GM19043 (cell line): Measurements from ENCODE around the gene CELA2A.
"Not testable (repeated sequence)": the region's sequence is repeated elsewhere in the genome, so short reads cannot be mapped to it uniquely, and the experiment has no call there.

Experiments
- ATAC-seq: cut with Tn5 transposase; IDR thresholded peaks from one replicate; pipeline ENCODE4 v1.9.1; 2021; ENCODE audit warnings: low read depth; ENCODE audit not compliant: unreplicated experiment

CELA2A gene

DNA sequence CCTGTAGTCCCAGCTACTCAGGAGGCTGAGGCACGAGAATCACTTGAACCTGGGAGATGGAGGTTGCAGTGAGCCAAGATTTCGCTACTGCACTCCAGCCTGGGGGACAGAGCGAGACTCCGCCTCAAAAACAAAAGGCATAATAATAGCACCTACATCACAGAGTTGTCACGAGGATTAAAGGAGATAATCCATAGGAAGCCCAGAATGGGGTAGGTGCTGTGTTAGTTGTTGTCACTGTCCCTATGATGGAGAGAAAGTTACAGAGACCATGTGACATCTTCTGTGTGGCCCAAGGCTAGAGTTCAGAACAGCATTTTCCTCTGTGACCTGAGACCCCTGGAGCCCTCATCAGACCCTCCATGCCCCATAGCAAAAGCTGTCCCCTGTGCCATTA lies 7.4 kb downstream of the CELA2A start:
- ATAC-seq: not testable (repeated sequence)

DNA sequence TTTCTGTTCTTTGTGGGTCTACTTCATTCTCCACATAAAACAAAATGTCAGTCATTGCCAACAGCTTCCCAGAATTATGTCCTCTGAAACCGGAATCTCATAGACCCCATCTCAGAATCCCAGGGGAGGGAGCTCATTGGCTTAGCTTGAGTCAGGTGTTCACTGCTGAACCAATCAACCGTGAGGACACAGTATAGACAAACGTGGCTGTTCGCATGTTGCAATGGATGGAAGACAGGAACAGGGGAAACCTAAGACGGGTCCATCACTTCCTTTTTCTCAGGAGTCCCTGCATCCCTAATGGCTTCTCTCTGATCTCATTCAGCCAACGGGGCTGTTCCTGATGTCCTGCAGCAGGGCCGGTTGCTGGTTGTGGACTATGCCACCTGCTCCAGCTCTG lies 9.1 kb downstream of the CELA2A start:
- ATAC-seq: no peak

DNA sequence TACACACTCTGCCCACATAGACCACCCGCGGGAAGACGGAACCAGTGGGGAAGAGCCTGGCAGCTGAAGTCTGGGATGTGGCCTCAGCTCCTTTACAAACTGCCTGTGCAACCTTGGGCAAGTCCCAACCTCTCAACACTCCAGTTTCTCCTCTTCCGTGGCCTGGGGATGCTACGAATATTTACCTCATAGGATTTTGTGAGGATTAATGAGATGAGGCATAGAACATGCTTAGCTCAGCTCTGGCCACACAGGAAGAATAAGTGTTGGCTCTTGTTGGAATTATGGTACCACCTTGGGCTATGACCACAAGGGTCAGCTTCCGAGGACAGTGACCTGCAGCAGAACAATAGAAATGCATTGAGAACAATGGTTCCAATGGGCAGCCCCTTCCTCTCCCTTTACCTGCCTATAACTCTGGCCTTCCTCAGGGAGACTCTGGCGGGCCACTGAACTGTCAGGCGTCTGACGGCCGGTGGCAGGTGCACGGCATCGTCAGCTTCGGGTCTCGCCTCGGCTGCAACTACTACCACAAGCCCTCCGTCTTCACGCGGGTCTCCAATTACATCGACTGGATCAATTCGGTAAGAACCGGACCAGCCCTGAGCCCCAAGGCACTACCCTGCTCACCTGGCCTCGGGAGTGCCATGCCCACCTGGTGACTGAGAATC lies 10.6 kb downstream of the CELA2A start:
- ATAC-seq: not testable (repeated sequence)

DNA sequence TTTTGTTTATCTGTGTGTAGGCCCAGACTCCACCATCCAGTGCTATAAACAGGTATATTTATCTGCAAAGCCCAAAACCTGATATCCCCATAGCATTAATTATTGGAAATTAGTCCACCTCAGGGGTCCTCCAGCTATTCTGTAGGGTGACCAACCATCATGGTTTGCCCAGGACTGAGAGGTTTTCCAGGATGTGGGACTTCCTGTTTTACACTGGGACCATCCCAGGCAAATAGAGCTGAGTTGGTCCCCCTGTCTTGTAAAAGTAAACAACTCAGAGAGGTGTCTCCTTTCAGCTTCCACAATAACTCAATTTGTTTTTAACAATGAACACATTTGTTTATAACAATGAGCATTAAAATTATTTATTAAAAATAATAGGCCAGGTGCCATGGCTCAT lies 11.6 kb downstream of the CELA2A start:
- ATAC-seq: no peak

DNA sequence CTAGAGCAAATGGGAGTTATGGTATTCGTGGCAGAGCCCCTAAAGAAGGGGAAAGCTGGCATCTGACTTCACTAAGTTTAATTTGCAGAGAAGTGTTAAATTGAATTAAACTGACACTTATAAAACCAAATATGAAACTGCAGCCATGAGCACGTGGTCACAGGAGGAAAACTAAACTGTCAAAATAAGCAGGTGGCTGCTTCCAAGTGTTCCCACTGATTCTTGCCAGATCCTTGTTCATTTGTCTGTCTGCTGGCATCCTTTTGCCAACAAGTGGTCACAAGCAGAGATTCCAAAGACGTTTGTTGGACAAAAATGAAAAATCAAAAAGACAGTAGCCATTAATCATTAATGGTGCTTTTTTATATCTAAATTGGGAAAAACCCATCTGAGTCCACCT lies 12.8 kb downstream of the CELA2A start:
- ATAC-seq: no peak

DNA sequence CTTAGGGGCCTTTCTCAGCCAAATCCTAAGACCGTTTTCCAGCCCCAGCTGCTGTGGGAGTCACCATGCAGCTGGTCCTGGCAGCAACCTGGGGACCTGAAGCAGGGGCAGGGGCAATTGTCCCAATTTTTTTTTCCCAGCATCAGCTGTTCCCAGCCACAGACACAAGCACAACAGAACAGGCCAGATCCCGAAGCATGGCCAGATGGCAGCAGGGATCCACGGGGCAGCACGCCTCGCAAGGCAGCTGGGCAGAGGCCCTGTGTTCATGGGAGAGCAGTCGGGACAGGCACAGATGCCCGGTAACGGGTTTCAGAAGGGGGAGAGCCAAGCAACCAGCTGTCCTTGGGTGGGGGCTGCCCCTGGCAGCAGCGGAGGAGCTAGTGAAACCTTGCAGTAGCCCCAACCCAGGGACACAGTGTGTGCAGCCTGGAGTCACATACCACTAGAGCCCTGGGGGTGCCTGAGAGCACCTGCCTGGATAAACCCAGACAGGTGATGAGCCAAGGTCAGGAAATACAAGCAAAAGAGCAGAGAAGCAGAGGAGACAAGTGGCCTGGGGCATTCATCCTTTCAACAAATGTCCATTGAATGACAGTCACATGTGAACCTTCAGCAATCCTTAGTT lies 13.4 kb downstream of the CELA2A start:
- ATAC-seq: not testable (repeated sequence)

DNA sequence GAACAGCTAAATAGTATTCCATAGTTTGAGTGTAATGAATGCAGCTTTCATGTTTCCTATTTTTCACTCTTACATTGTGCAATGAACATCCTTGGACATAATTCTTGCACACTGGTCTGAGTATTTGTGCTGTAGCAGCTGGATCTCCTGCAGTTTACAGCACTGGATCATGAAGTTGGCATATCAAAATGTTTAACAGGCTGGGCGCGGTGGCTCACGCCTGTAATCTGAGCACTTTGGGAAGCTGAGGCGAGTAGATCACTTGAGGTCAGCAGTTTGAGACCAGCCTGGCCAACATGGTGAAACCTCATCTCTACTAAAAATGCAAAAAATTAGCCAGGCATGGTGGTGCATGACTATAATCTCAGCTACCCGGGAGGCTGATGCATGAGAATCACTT lies 14.5 kb downstream of the CELA2A start:
- not testable (repeated sequence) for ATAC-seq

DNA sequence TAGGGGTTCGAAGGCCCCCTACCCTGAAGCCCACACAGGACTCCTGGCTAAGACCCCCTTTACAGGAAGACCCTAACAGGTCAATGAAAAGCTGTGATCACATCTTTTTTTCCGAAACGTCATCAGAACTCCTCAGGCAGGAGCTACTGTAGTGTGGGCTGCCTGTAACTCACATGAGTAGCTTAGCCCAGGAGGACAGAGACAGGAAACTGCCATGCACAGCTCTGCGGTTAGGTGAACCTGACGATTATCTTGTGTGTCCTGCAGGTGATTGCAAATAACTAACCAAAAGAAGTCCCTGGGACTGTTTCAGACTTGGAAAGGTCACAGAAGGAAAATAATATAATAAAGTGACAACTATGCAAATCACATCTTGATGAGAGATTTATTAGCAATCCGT lies 15.2 kb downstream of the CELA2A start:
- not testable (repeated sequence) for ATAC-seq

DNA sequence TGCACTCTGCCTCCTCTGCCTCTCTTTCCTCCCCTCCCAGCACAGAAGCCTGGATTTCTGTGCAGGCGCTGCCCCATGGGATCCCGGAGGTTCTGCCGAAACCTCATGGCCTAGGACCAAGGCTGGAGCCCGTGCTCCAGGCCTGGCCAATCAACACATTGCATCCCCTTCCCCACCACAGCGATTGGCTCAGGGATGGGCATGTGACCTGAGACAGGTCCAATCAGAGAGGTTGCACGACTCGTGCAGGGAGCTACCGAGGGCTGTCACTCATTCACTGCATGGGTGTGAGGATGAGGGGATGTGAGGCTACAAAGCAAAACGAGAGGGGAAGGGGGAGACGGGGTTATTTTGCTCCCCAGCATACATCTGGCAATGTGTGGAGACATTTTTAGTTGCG lies 16.1 kb downstream of the CELA2A start:
- no peak for ATAC-seq

DNA sequence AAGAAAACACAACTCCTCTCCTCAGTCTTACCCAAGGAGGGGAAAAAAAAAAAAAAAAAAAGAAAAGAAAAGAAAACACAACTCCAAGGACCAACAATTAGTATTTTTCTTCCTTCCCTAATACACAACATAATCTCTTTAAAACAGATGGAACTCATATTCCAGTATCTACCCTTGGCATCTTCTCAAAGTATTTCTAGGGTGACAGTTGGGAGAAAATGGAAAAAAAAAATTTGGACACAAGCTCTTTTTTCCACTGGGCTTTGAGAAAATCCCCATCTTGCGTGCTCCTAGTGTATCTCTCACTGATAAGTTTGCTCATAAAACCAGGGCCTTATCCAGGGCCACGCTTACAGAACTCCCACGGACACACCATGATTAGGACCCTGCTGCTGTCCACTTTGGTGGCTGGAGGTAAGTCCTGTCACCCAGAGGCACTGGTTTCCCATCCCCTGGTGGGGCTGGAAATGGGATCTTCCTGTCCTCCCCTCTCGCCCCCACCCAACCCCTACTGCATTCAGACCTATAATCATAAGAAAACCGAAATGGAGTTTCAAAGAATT lies 19.3 kb downstream of the CELA2A start, which contains the start of gene CELA2B:
TSS of gene CELA2B (plus strand) at position 353 of the 563 bp plus-strand sequence. CDS start at position 375, 22 bp downstream.
- no peak for ATAC-seq

DNA sequence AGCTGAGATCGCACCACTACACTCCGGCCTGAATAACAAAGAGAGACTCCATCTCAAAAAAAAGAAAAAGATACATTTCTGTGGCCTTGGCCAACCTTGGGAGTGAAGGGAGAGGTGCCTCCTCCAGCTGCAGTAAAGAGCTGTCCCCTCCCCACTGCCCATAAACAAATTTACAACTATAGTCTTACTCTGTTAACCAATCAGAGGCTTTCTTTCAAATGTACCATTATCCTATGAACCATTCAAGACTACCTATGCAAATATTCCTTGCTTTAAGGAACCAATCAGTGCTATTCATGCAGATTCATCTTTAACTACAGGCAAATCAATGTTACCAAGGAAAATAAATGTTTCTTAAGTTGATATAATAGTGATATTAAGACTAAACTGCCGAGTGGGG lies 20.4 kb downstream of the CELA2A start:
- ATAC-seq: no peak

DNA sequence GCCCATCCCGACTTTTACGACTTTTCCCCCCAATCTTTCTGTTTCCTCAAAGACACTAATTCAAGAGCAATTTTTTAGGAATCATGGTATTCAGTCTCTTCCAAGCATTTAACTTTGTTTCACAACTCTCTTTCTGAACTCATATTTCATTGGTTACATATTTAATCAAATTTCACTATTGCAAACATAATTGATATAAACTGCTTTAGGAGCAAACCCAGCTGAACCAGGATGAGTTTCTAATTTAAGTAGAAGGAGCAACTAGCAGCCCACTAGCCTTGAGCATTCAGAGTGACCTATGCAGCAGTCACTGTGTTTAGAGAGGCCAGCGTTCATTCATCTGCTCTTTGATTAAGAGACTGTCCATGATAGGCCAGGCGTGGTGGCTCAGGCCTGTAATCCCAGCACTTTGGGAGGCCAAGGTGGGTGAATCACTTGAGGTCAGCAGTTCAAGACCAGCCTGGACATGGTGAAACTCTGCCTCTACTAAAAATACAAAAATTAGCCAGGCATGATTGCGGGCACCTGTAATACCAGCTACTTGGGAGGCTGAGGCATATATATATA lies 21.2 kb downstream of the CELA2A start:
- ATAC-seq: no peak

DNA sequence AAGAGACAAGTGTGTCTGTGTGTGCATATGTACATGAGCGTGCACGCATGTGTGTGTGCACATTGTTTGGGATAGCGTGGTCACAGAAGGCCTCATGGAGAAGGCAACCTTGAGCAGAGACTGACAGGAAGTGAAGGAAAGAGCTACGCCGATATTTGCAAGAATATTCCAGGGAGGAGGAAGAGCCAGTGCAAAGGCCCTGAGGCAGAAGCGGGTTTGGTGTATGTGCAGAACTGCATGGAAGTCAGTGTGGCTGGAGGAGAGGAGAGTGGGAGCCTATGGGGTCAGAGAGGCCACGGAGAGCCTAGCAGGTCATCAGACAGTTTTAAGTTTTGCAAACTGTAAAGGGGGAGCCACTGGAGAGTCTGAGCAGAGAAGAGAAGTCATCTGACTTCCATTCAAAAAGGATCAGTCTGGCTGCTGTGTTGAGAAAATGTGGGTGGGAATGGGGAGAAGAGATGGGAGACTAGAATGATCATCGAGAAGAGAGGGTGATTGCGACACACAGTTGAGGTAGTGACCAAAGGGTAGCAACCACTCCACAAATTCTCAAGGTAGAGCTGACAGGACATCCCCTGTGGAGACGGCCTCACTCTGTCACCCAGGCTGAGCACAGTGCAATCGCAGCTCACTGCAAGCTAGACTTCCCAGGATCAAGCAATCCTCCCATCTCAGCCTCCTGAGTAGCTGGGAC lies 23.3 kb downstream of the CELA2A start:
- ATAC-seq: no peak

DNA sequence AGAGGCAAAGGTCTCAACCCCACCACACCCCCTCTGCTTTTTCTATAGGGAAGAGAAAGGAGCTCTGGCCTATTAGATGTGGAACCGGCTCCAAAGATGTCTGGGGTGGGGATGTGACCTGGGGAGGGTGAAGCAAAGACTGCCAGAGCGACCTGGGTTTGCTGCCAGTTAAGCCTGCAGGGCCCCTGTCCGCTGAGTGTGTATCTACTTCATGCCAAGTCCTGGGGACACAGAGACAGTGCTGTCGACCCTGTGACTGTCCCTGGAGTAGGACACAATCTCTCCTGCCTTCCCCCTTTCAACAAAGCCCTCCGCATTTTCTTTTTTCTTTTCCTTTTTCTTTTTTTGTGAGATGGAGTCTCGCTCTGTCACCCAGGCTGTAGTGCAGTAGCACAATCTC lies 25.9 kb downstream of the CELA2A start:
- not testable (repeated sequence) for ATAC-seq

DNA sequence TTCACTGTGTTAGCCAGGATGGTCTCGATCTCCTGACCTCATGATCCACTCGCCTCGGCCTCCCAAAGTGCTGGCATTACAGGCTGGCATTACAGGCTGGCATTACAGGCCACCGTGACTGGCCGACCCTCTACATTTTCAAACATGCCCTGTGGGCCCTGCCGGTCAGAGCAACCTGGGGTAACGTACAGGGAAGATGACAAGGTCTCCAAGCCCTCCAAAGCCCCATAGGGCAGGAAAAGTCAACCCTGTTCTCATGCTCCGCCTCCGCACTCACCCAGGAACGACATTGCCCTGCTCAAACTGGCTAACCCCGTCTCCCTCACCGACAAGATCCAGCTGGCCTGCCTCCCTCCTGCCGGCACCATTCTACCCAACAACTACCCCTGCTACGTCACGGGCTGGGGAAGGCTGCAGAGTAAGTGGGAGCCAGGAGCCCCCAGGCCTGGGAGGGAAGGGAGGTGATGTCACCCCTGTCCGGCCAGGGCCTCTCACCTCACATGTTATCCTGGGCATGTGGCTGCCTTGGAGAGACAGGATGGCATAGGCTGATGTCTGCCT lies 26.5 kb downstream of the CELA2A start:
- not testable (repeated sequence) for ATAC-seq

DNA sequence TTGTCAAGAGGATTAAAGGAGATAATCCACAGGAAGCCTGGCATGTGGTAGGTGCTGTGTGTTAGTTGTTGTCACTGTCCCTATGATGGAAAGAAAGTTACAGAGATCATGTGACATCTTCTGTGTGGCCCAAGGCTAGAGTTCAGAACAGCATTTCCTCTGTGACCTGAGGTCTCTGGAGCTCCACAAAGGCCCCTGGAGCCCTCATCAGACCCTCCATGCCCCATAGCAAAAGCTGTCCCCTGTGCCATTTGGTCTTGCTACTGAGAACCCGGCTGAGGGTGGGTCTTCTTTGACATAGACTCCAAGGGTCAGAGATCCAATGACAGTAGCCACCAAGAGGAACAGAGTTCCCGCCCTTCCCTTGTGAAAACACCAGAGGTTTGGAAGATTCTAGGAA lies 27.4 kb downstream of the CELA2A start:
- ATAC-seq: no peak

DNA sequence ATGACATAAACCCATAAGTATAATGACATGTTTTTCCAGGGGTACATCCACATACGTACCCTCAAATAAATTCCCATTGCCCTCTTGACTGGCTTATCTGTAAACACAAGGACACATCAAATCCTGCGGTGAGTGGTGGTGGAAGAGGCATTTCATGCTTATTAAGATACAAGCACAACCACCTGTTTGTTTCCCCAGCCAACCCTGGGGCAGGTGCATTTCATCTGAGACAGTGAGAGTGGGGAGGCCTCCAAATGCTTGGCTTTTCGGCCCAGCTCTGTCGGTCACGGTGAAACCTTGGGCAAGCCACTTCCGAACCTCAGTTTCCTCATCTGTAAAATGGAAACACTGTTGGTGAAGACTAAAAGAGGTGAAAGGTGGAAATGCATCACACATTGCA lies 27.9 kb downstream of the CELA2A start:
- ATAC-seq: not testable (repeated sequence)

DNA sequence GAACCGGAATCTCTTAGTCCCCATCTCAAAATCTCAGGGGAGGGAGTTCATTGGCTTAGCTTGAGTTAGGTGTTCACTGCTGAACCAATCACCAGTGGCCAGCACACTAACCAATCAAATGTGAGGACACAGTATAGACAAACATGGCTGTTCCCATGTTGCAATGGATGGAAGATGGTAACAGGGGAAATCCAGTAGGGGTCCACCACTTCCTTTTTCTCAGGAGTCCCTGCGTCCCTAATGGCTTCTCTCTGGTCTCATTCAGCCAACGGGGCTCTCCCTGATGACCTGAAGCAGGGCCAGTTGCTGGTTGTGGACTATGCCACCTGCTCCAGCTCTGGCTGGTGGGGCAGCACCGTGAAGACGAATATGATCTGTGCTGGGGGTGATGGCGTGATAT lies 29.1 kb downstream of the CELA2A start:
- no peak for ATAC-seq

DNA sequence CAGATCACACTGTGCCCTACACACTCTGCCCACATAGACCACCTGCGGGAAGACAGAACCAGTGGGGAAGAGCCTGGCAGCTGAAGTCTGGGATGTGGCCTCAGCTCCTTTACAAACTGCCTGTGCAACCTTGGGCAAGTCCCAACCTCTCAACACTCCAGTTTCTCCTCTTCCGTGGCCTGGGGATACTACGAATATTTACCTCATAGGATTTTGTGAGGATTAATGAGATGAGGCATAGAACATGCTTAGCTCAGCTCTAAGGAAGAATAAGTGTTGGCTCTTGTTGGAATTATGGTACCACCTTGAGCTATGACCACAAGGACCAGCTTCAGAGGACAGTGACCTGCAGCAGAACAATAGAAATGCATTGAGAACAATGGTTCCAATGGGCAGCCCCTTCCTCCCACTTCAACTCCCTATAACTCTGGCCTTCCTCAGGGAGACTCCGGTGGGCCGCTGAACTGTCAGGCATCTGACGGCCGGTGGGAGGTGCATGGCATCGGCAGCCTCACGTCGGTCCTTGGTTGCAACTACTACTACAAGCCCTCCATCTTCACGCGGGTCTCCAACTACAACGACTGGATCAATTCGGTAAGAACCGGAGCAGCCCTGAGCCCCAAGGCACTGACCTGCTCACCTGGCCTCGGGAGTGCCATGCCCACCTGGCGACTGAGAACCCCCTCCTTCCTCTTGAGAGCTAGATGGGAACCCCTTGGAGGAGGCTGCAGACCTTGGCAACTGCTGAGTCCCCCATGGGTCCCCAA lies 30.5 kb downstream of the CELA2A start:
- ATAC-seq: not testable (repeated sequence)

DNA sequence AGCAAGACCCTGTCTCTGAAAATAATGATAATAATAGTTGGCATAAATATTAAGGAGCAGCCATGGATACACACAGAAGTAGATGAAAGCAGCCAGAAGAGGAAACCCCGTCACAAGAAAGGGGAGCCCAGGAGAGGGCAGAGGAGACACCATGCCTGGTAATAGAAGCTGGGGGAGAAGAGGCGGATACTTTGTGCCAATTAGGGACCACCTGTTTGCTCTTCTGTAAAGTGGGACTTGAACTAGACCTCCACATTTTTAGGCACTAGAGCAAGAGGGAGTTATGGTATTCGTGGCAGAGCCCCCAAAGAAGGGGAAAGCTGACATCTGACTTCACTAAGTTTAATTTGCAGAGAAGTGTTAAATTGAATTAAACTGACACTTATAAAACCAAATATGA lies 31.8 kb downstream of the CELA2A start:
- no peak for ATAC-seq
